HG03095 (cell line): ENCODE measurements around the gene AKAP6.
A peak's percentile ranks its signal among the peaks of the same experiment; 100 is the strongest.

Experiments used
- ATAC-seq: cut with Tn5 transposase; IDR thresholded peaks from one replicate; pipeline ENCODE4 v1.9.1; 2021; ENCODE audit warnings: moderate library complexity; ENCODE audit not compliant: unreplicated experiment

The AKAP6 gene

DNA sequence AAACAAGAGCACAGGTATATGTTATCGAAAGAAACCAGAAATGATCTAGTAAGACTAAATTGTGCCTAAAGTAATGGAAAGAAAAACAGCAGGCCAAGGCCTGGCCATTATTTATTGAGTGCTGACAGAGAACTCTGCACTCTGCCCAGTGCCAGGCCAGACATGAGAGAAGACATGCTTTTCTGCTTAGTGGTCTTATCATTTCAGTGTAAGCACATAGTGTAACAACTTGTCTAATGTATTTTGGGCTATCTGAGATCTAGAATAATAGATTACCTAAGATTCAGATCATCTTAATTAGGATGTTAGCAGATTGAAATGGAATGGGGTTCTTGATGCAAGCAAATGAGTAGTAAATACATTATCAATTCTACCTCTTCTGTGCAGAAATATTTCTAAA, 278.3 kb downstream of the AKAP6 start:
- no peak for ATAC-seq

DNA sequence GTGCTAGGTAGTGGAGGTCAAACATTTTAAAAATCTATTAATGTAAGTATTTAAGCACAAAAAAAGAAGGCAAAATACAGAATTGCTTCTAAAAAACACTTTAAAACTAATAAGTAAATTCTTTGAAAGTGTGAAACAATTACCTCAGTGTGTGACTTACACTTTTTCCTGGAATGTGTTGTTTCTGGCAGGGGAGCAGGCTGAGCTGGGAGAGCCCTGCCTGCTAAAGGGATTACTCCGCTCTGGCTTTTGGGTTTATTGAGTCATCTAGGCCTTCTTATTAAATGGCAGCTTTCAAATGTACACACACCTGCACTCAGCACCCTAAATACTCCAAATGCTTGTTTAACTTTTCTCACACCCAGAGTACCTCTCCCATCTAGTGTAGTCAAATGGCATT, 279.8 kb downstream of the AKAP6 start:
- no peak for ATAC-seq

DNA sequence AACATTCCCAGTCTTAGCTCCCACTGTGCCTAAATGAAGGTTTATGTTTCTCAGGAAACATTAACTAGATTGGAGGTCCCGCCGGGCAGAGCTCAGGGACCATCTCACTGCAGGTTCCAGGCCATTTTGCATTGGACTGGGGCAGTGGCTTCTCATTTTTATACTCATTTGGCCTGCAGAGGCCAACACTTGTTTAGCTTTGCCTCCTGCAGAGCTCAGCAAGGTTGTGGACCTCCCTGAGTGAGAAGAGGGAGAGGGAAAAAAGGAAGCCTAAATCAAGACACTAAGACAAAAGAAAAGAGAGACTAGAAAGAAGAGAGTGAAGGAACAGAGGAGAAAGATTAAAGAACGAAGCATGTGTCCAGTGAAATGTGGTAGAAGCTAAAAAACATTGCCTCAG, 280.3 kb downstream of the AKAP6 start:
- ATAC-seq: no peak

DNA sequence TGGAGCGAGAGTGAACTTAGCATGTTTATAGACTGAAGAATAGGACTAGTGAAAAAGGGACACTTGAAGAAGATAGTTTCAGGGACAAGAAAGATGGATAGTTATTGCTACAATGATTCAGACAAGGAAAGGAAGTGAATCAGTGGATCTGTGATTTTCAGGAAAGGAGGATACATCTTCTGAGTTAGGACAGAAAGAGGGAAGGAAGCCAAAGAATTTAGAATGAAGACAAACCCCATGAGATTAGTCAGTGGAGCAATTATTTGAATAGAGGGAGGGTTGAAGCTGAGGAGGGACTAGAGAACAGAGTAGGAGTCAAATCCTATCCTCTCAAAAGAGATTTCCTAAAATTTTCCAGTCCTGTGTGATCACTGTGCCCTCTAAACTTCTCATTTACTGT, 282.7 kb downstream of the AKAP6 start:
- ATAC-seq: no peak

DNA sequence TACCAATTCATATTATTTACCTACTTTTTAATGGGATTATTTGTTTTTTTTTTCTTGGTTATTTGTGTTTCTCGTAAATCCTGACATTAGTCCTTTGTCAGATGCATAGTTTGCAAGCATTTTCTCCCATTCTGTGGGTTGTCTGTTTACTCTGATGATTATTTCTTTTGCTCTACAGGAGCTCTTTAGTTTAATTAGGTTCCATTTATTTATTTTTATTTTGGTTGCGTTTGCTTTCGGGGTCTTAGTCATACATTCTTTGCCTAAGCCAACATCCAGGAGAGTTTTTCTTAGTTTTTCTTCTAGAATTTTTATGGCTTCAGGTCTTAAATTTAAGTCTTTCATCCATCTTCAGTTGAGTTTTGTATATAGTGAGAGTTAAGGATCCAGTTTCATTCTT, 289.9 kb downstream of the AKAP6 start:
- ATAC-seq: no peak

DNA sequence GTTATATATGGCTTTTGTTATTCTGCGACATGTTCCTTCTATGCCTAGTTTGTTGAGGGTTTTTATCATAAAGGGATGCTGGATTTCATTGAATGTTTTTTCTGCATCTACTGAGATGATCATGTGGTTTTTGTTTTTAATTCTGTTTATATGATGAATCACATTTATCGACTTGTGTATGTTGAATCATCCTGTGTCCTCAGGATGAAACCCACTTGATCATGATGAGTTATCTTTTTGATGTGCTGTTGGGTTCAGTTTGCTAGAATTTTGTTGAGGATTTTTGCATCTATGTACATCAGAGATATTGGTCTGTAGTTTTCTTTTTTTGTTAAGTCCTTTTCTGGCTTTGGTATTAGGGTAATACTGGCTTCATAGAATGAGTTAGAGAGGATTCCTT, 291.2 kb downstream of the AKAP6 start:
- ATAC-seq: no peak

DNA sequence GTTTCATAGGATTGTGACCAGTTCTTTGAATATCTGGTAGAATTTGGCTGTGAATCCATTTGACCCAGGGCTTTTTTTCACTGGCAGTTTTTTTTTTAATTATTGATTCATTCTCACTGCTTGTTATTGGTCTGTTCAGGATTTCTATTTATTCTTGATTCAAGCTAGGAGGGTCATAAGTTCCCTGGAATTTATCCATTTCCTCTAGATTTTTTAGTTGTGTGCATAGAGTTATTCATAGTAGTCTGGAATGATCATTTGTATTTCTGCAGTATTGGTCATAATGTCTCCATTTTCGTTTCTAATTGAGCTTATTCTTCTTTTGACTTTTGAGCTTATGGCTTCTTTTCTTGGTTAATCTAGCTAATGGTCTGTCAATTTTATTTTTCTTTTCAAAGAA, 291.6 kb downstream of the AKAP6 start:
- no peak for ATAC-seq

DNA sequence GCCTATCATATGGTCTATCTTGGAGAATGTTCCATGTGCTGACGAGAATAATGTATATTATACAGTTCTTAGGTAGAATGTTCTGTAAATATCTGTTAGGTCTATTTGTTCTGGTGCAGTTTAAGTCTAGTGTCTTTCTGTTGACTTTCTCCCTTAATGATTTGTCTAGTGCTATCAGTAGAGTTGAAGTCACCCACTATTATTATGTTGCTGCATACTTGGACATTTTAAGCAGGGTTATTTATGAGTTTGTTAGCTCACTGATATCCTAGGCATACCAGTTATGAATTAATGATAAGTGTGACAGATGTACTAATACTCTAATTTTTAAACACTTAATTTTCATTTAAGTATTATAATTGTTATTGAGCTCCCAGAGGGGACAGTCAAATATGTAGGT, 292.5 kb downstream of the AKAP6 start:
- no peak for ATAC-seq

DNA sequence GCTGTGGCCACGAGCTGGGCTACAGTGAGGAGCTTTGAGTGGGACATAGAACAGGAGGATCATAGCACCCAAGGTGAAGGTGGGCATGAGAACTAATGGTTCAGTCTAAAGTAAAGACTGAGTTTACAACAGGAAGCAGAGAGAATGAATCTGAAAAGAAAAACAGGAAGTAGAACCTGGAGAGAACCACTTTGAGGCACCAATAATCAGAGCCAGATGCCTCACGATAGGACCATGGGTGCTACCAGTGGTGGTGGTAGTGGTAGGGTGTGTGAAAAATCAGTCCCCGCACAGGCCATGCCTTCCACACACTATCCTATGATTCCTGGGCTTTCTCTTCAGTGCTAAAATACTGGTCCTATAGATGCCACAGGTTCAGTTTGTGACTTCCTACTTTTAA, 293.6 kb downstream of the AKAP6 start:
- peak; percentile 59 for ATAC-seq

DNA sequence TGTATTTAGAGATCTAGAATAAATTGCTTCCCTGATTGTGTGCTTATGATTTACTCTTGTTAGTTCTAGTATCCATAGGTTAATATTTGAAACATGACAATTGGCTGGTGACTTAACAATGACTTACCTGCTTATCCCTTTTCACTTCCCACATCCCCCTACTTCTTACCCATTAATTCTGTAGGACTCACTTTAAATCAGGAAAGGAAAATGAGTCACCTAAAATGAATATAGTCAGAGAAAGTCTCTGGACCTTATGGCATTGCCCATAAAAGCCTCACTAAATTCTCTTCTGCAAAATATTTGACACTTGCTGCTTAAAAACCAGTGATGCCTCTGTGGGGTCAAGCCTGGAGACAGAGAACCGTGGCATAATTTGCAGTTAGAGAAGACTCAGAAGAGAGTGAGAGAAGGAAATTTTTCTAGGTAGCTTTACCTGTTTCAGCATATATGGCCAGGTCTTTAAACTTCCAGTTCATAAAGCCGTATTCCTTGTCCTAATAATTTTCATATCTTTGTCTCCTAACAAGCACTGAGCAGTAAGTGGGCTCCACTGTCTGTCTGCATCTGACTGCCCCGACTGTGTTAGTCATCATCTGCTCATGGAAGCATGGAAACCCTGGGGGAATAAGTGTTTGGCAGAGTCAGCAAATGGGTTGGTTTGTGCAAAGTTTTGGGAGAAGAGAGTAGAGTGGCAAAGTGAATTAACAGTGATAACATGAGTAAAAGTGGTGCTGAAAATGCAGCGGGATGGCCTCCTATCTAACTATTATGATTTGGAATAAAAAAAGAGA, 294.4 kb downstream of the AKAP6 start:
- no peak for ATAC-seq

DNA sequence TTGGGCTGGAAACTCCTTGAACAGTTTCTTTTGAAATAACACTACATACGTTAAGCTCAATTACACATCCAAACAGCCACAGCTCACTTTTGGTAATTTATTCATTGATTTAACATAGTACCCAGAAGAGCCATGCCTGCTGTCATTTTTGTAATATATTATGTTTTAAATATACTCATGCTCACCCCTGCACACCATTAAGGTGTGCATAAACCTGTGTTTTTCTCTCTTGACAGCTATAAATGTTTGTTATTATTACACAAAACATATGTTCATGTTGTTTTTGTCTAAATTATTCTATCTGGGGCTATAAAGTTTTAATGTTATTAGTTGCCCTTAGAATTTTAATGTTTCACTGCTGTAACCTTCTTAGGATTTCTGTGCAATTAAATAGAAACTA, 296.1 kb downstream of the AKAP6 start:
- ATAC-seq: no peak

DNA sequence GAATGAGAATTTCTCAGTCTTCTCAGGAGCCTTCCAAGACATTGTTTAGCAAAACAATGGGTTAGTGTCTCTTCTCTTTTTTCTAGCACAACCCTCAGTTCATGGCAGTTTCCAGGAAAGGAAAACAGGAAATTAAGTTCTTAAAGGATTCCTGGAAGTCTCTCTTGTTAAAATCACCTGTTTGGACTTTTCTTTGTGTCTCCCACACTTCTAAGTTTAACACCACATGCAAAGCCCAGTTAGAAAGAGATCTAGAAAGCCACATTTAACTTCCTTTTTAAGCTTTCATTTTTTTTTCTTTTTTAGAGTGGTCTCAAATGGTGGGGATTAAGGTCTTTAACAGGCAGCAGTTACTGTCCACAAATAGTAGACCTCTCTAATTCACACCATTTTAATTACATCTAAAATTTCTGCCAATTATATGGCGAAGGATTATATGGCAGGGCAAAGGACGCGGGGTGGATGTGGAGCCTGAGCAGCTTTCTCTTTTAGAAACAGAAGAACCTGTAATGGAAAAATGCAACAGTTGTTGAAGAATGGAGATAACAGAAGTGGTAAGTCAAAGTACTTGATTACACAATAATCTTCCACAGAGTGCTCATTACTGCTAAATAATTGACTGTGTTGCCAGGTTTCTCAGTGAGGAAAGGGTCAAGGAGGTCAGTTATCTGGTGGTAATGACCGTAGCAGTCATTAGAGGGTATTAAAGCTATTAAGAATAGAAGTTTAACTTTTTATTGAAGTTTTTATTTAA, 298.6 kb downstream of the AKAP6 start:
- ATAC-seq: no peak

DNA sequence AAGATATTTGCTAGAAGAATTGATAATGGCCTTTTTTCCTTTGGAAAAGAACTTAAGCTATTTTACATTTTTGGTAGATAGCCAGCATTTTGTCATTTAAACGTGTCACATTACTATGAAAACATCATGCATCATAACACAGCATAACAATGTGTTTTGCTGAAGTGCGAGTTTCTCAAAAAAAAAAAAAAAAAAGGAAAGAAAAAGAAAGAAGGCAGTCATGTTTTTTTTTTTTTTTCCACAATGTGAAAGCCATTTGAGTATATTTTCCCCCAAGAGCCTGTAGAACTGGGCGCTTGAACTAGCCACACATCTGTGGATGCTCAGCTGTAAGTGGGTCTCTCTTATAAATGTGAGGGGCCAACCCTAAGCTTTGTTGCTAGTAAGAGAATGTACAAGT, 300.1 kb downstream of the AKAP6 start:
- no peak for ATAC-seq

DNA sequence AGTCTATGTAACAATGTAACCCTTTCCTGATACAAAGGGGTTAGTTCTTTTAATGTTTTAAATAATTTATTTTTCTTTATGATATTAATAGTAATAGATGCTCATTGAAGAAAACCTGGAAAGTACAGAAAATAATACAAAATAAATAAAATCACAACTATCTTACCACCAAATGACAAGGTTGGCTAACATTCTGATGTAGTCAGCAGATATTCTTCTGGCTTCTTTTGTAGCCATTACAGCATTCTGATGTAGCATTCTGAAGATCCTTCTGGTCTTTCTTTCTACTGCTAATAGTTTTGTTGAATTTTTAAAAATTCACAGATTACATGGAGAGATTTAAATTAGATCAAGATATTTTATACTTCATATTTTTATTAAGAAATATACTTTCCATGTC, 301.6 kb downstream of the AKAP6 start:
- ATAC-seq: no peak

DNA sequence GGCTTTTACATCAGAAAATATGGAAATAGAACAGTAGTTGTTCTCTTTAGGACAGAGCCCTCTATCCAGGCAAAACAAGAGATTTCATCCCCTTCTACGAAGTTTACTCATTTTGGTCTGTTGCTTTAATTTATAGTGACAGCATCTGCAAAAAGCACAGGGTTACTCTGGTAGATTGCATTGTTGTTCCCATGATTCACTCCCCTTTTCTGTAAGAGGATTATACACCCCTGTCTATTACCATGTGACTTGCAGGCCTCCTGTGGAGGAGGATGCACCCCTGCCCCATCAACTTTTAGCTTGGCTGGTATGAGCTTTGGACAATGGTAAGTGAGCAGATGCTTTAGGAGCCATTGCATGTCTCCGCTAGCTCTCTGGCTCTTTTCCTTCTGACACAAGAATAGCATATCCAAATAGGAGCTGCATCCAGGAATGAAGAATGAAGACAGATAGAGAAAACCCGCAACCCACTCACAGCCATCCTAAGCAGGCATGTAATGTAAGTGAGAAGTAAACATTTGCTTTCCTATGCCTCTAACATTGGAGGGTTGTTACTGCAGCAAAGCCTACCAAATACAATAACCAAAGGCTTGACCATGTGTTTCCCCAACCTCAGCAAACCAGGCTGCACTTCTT, 304.2 kb downstream of the AKAP6 start:
- no peak for ATAC-seq

DNA sequence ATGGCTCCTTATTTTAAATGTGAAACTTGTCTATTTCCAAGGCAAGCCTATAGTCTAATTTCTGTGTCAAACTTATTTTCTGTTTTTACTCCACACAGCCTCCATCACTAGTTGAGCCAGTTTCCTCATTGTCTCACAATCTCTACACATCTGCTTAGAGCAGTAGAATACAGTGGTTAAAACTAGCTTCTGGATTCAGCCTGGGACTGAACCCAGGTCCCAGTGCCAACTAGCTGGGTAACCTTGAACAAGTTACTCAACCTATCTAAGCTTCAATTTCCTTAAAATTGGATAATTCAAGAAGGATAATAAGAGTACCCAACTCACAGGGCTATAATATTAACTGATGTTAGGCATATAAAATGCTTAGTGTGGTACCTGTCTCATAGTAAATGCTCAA, 304.8 kb downstream of the AKAP6 start:
- ATAC-seq: no peak

DNA sequence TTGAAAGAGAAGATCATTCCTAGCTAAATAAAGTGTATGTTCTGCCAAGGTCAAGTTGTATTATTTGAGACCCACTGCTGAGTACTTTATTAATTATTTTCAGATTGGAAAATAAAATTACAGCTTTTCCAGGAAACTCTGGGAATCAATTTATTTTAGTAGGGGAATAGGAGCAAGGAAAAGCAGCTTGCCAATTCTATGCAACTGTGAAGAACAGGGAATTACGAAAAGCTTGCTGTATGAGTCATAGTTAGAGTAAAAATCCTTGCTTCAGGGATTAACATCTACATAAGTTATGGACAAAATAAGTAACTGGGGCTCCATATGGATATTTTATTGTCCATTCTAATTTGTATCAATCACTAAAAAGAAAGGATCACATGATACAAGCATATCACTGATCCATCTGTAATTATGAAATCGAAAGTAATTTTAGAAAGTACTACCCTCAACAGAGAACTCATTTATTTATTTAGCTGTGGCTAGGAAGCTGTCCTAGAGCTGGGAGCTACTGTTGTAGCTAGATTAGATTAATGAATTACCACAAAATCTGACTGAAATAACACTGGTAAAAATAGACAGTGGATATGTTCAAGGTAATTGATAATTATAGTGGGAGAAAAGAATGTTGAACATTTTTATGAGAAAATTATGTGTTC, 306.1 kb downstream of the AKAP6 start:
- ATAC-seq: no peak

DNA sequence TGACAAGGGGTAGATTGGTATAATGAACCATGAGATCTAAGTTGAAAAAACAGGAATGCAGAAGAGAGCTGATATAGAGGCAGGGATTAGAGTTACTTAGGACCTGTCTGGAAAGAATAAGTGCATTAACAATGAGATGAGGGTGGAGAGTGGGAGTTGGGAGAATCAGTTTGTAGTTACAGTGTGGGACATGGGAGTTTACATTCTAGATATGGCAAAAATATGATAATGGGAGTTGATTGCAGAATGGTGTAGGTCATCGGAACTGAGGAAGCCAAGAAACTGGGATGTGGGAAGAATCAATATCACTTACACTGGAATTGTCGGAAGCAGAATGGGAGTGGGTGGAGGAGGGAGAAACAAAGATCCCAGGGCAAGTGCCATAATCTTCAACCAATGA, 308.5 kb downstream of the AKAP6 start:
- no peak for ATAC-seq

DNA sequence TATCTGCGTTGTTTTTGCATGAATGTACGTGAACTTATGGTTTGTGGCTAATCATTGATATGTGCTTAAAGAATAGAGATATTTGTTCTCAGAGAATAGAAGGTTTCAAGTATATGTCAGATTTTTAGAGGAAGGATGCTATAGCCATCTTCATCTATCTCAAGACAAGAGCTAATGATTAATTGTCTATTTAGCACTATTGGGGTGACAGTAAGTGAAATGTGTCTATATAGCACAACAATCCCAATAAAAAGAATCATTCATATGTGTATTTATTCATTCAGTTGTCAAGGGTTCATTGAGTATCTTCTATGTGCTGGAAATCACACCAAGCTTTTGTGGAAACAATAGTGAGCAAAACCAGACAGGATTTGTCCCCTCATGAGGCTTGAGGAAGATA, 310.1 kb downstream of the AKAP6 start:
- no peak for ATAC-seq

DNA sequence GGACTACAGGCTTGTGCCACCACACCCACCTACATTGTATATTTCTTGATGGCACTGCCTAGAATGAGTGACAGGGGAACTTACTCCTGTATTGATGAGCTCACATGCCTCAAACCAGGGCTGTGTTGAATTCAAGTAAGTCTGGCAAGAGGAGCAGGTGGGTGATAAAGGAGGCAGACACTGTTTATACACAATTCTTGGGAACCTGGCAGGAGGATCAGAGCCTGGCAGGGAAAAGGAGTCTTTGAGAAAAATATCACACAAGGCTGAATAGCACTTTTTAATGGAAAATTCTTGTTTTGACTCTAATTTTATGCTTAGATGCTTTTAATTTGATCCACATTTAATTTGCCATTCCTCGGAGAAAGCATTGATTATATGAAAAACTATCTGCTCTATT, 316.5 kb downstream of the AKAP6 start:
- no peak for ATAC-seq

DNA sequence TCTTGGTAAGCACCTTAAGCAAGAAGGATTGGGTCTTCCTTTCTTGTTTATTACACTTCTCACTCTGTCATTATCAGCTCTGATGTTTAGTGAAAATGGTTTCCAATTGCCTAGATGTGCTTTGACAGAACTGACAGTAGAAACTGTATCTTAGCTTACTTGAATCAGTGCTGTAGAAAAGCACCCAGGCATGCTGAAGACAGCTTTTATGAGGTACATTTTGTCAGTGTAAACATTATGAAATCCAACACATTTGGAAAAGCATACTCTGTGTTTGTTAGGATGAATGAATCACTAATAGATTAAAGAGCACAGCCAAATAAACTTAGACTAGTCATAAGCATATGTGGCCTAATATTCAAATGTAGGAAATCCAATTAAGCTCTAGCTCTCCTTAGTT, 319.3 kb downstream of the AKAP6 start:
- ATAC-seq: no peak

DNA sequence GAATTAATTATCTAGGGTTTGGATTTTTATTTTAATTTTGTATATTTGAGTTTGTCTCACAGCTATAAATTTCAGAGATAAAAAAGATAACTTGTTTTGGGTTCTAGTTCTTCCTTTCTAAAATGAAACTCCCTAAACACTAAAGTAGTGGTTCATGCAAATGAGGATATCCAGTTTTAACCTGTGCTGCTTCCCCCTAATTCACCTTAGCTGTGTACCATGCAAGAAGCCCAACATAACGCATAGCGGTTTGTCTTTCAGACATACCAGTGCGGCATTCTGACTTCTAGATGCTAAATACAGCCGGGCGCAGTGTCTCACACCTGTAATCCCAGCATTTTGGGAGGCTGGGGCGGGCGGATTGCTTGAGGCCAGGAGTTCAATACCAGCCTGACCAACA, 320.9 kb downstream of the AKAP6 start:
- ATAC-seq: no peak
